HepG2 (cell line): ENCODE measurements around the gene MTHFSD. TPM values are rescaled to one million over a fixed set of nuclear protein-coding genes. Genes with fewer than 3 reads are reported as not detected.

Source experiments
- ATAC-seq: fragments of 200-7000 bp; cut with Tn5 transposase; 3 replicates; pipeline ENCODE4 v1.9.1; 2020; ENCODE audit warnings: mild to moderate bottlenecking, moderate library complexity
- BruUV-seq: library from RNA; stranded (reverse); fragments of 400-500 nt; replicated peaks from 2 replicates; lab custom pipeline; 2021; lab: Mats Ljungman, UMichigan
- CTCF ChIA-PET: fragments of 300-600 bp; formaldehyde crosslinking; extraction: SDS; loops from one replicate; lab custom pipeline; 2021; ENCODE audit warnings: low total read pairs, inconsistent platforms, low intra/inter-chr PET ratio; lab: Yijun Ruan, JAX
- POLR2A ChIA-PET: fragments of 350-600 bp; sonication (Branson Sonifier 250); formaldehyde crosslinking; loops from one replicate; lab custom pipeline; 2020; ENCODE audit warnings: antibody characterized with exemption, inconsistent platforms; lab: Yijun Ruan, JAX
- DNase-seq: peaks from one replicate; pipeline ENCODE4 v3.0.0-alpha.2; 2015; ENCODE audit warnings: low spot score
- FAIRE-seq: peaks from 3 replicates; lab custom pipeline; 2011; peaks lifted over from hg19 to GRCh38; lab: Jason Lieb, UNC
- H2AFZ ChIP-seq: one replicate; pipeline ENCODE4 v1.6.1; 2011; ENCODE audit warnings: low read length, inconsistent platforms
- H3K27ac ChIP-seq: fragments of 300-600 bp; 3 replicates; pipeline ENCODE4 v1.8.0; 2011; ENCODE audit warnings: mixed run types, mild to moderate bottlenecking, mixed read lengths, low read length, inconsistent platforms; ENCODE audit not compliant: insufficient read depth; ENCODE audit errors: extremely low read length
- H3K27me3 ChIP-seq, 2 experiments: fragments of 200-600 bp in 1 of 2; 2 replicates in 1 of 2; 3 replicates in 1 of 2; pipeline versions ENCODE4 v1.6.0 to v1.8.0; 2011; ENCODE audit warnings: low read length in 2 of 2, mild to moderate bottlenecking in 2 of 2, moderate library complexity in 2 of 2, inconsistent platforms in 1 of 2; ENCODE audit not compliant: insufficient read depth in 2 of 2, control insufficient read depth in 1 of 2
- H3K36me3 ChIP-seq, 2 experiments: fragments of 200-600 bp in 1 of 2; replicated peaks in 1 of 2; 2 replicates in 1 of 2; 3 replicates in 1 of 2; pipeline versions ENCODE4 v1.5.1 to v1.8.0; 2011; ENCODE audit warnings: low read length in 2 of 2, inconsistent platforms in 1 of 2; ENCODE audit not compliant: insufficient read depth in 2 of 2, control insufficient read depth in 1 of 2
- H3K4me1 ChIP-seq: 2 replicates; pipeline ENCODE4 v1.5.1; 2012; ENCODE audit warnings: low read length, inconsistent platforms; ENCODE audit not compliant: insufficient read depth
- H3K4me2 ChIP-seq: 2 replicates; pipeline ENCODE4 v1.6.0; 2011; ENCODE audit warnings: low read depth, low read length, inconsistent platforms
- H3K4me3 ChIP-seq, 3 experiments: fragments of 200-600 bp in 1 of 3; sonication (generic), shearing (Covaris generic) in 1 of 3; replicated peaks in 1 of 3; 2 replicates each; pipeline ENCODE4 v1.5.1; 2011 to 2016; ENCODE audit warnings: low read length in 3 of 3, inconsistent platforms in 2 of 3, low read depth in 2 of 3, mild to moderate bottlenecking in 2 of 3, control low read depth in 1 of 3, mixed read lengths in 1 of 3; ENCODE audit not compliant: insufficient read depth in 1 of 3
- H3K79me2 ChIP-seq: one replicate; pipeline ENCODE4 v1.6.1; 2011; ENCODE audit warnings: low read length, inconsistent platforms; ENCODE audit not compliant: insufficient read depth
- H3K9ac ChIP-seq: 2 replicates; pipeline ENCODE4 v1.6.0; 2011; ENCODE audit warnings: mild to moderate bottlenecking, low read depth, low read length, inconsistent platforms; ENCODE audit not compliant: insufficient read depth
- H3K9me3 ChIP-seq: 2 replicates; pipeline ENCODE4 v1.5.1; 2012; ENCODE audit warnings: mild to moderate bottlenecking, low read length
- H4K20me1 ChIP-seq: 2 replicates; pipeline ENCODE4 v1.6.0; 2011; ENCODE audit warnings: inconsistent platforms, mild to moderate bottlenecking, low read length, moderate library complexity; ENCODE audit not compliant: insufficient read depth
- KDM4B ChIP-seq: sonication (generic); formaldehyde crosslinking; IDR thresholded peaks from 2 replicates; pipeline ENCODE4 v1.4.0; 2020; ENCODE audit warnings: missing genetic modification reagents
- MED1 ChIP-seq: sonication (generic); formaldehyde crosslinking; IDR thresholded peaks from 2 replicates; pipeline ENCODE4 v1.4.0; 2020; ENCODE audit warnings: missing genetic modification reagents
- TBX3 ChIP-seq: fragments of 450-650 bp; IDR thresholded peaks from 2 replicates; pipeline ENCODE4 v1.6.1; 2017; ENCODE audit warnings: antibody characterized with exemption, mild to moderate bottlenecking, inconsistent platforms, borderline replicate concordance
- YEATS2 ChIP-seq: sonication (generic); formaldehyde crosslinking; IDR thresholded peaks from 2 replicates; pipeline ENCODE4 v1.4.0; 2020; ENCODE audit warnings: missing genetic modification reagents, borderline replicate concordance
- ZC3H13 ChIP-seq: sonication (generic); formaldehyde crosslinking; IDR thresholded peaks from 2 replicates; pipeline ENCODE4 v1.8.1; 2023; ENCODE audit warnings: mild to moderate bottlenecking, missing genetic modification reagents, moderate library complexity
- WGBS: methylation state at CpG from one replicate; pipeline ENCODE4 v1.1.6; 2017; ENCODE audit warnings: low lambda C conversion rate; 5-methylcytosine and 5-hydroxymethylcytosine counted together
- in situ Hi-C: cut with HindIII; loops from 2 replicates; pipeline ENCODE4 v1.10.0; 2017; ENCODE audit warnings: low pct_unique_long_range_greater_than_20kb; ENCODE audit not compliant: extremely low pct_ligation_motif_present
- intact Hi-C: fragments of 100-400 bp; cut with micrococcal nuclease; formaldehyde crosslinking; loops from one replicate; pipeline ENCODE4 v1.10.0; 2022; ENCODE audit not compliant: unreplicated experiment
- polyA plus RNA-seq, 8 experiments: library from polyadenylated mRNA; depleted of rRNA in 3 of 8; stranded (reverse) in 7 of 8; unstranded in 1 of 8; fragments of >200 nt; fragmentation: Illumina TruSeq in 4 of 8; extraction: Trizol in 4 of 8; gene quantifications; 2 replicates each; pipeline versions ENCODE4 v1.2.1 to v1.2.3, GENCODE V29; 2011 to 2016; ENCODE audit warnings: low read depth in 4 of 8, missing spikeins in 1 of 8, mixed read lengths in 1 of 8; ENCODE audit not compliant: insufficient read depth in 1 of 8
- total RNA-seq, 5 experiments: library from RNA; depleted of rRNA; stranded (reverse); fragments of >200 nt; fragmentation: Illumina TruSeq; extraction: Trizol; gene quantifications; 2 replicates each; pipeline ENCODE4 v1.2.3, GENCODE V29; 2016; ENCODE audit warnings: low read depth in 1 of 5
- TF ChIP-seq, protein P1 (sequence below): IDR thresholded peaks from 2 replicates; pipeline ENCODE4 v1.6.1; 2016; ENCODE audit warnings: mild to moderate bottlenecking
- TF ChIP-seq, protein P2 (sequence below), 2 experiments: sonication (generic) in 1 of 2; formaldehyde crosslinking in 1 of 2; IDR thresholded peaks; 2 replicates each; pipeline versions ENCODE4 v1.4.0 to v1.6.1; 2018 to 2020; ENCODE audit warnings: missing genetic modification reagents in 2 of 2, borderline replicate concordance in 1 of 2, low read depth in 1 of 2, mild to moderate bottlenecking in 1 of 2, missing biosample characterization in 1 of 2

Gene MTHFSD
- total and polyA plus RNA-seq, 2 of the 13 experiments (the other 11 are each of a cell fraction or from before 2014, with no cell fraction given): 14.2 to 16.3 TPM

DNA sequence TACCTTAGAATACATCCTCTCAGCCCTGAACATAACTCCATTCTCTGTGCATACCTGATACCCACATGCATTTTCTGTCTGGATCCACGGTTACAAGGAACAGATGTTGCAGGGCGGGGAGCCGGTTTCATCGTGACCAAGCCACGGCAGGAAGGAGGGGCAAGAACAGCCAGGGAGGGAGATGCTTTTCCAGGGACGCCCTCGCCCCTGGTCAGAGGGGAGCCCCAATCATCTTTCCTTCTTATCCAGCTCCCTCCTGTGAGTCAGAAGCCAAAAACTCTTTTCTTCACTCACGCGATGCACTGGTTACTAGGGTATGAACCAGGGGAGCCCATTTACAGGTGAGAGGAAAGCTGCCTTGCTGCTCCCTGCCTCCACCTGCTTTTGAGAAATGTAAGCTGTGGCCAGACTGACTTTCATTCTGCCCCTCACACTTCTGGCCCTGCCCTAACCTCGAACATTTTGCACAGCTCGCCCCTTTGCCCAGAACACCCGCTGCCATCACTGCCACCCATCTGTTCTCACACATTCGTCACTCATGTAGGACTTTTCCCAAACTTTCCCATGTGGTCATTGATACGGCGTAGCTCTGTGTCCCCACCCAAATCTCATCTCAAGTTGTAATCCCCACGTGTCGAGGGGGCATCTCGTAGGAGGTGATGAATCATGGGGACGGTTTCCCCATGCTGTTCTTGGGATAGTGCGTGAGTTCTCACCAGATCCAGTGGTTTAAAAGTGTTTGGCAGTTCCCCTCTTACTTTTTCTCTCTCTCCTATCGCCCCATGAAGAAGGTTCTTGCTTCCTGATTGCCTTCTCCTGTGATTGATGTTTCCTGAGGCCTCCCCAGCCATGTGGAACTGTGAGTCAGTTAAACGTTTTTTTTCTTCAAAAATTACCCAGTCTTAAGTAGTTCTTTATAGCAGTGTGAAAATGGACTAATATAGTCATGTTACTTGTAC is 43.9 kb upstream of the MTHFSD start:
- ATAC-seq (no peak), DNase-seq (no peak), FAIRE-seq (no peak)
- in situ Hi-C loops: no loop called here
- TF ChIP-seq, protein P1, sequence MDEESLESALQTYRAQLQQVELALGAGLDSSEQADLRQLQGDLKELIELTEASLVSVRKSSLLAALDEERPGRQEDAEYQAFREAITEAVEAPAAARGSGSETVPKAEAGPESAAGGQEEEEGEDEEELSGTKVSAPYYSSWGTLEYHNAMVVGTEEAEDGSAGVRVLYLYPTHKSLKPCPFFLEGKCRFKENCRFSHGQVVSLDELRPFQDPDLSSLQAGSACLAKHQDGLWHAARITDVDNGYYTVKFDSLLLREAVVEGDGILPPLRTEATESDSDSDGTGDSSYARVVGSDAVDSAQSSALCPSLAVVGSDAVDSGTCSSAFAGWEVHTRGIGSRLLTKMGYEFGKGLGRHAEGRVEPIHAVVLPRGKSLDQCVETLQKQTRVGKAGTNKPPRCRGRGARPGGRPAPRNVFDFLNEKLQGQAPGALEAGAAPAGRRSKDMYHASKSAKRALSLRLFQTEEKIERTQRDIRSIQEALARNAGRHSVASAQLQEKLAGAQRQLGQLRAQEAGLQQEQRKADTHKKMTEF: no peak
- no peak for TF ChIP-seq MED1 (CRISPR knock-in tag)
- no peak for TF ChIP-seq YEATS2 (CRISPR knock-in tag)
- no peak for TF ChIP-seq KDM4B (CRISPR knock-in tag)
- no peak for TF ChIP-seq TBX3
- no peak for TF ChIP-seq ZC3H13 (CRISPR knock-in tag)
- TF ChIP-seq, protein P2, sequence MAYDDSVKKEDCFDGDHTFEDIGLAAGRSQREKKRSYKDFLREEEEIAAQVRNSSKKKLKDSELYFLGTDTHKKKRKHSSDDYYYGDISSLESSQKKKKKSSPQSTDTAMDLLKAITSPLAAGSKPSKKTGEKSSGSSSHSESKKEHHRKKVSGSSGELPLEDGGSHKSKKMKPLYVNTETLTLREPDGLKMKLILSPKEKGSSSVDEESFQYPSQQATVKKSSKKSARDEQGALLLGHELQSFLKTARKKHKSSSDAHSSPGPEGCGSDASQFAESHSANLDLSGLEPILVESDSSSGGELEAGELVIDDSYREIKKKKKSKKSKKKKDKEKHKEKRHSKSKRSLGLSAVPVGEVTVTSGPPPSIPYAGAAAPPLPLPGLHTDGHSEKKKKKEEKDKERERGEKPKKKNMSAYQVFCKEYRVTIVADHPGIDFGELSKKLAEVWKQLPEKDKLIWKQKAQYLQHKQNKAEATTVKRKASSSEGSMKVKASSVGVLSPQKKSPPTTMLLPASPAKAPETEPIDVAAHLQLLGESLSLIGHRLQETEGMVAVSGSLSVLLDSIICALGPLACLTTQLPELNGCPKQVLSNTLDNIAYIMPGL (CRISPR knock-in tag; IDR thresholded peaks at IDR 0.05; ENCODE audit: borderline replicate concordance in 1 of 2, low read depth in 1 of 2): no peak
- Histone ChIP-seq H3K4me3 (no peak overlapping the region), H3K36me3 (no peaks in the 10 kb centered on the region), H2AFZ (no peak overlapping the region), H3K27ac (no peak overlapping the region), H3K9ac (no peak overlapping the region), H3K27me3 (peaks cover 3 to 45% of the 10 kb centered on the region in 2 experiments; a peak in 4 of 5 replicates), H3K79me2 (no peaks in the 10 kb centered on the region), H3K4me2 (no peak overlapping the region), H3K9me3 (no peaks in the 10 kb centered on the region), H4K20me1 (no peaks in the 10 kb centered on the region), H3K4me1 (no peaks in the 10 kb centered on the region)
- CTCF ChIA-PET: no interaction called here
- intact Hi-C loops: no loop called here
- no TSS peak for BruUV-seq
- WGBS: 11% methylated on average over 22 of the region's 22 CpGs
- POLR2A ChIA-PET: no interaction called here
